GM13977 (cell line): ENCODE results near the gene VAPB.

Source experiments
- DNase-seq: peaks from one replicate; pipeline ENCODE4 v3.0.0; 2012; ENCODE audit warnings: low spot score
- in situ Hi-C: fragments of 300-500 bp; cut with MboI; formaldehyde crosslinking; loops from one replicate; pipeline ENCODE4 v1.12.0; 2022; ENCODE audit warnings: low sequenced_read_pairs, low pct_unique_long_range_greater_than_20kb, mixed read lengths, inconsistent platforms; ENCODE audit not compliant: unreplicated experiment
- TF ChIP-seq, protein P1 (sequence below): IDR thresholded peaks from 2 replicates; pipeline ENCODE4 v1.5.1; 2012; ENCODE audit warnings: mild to moderate bottlenecking, control low read depth; ENCODE audit not compliant: insufficient read depth; ENCODE audit errors: extremely low read depth, missing control alignments

The VAPB gene

DNA sequence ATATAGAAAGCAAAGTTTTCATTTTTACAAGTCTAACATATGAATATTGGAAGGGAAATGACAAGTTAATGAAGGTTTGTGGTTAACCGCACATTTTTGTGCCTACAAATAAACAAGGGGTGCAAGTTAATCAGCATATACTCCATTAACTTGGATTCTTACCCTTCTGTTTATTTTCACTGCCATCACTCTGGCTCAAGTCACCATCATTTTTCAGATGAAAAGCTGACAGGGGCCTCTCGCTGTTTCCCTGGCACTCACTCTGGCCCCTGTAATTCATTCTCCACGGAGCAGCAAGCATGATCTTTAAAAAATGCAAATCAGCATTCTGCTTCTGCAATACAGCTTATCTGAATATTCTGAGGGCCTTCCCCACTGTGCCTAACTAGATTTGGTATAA, 96.4 kb downstream of the VAPB start:
- TF ChIP-seq, protein P1, sequence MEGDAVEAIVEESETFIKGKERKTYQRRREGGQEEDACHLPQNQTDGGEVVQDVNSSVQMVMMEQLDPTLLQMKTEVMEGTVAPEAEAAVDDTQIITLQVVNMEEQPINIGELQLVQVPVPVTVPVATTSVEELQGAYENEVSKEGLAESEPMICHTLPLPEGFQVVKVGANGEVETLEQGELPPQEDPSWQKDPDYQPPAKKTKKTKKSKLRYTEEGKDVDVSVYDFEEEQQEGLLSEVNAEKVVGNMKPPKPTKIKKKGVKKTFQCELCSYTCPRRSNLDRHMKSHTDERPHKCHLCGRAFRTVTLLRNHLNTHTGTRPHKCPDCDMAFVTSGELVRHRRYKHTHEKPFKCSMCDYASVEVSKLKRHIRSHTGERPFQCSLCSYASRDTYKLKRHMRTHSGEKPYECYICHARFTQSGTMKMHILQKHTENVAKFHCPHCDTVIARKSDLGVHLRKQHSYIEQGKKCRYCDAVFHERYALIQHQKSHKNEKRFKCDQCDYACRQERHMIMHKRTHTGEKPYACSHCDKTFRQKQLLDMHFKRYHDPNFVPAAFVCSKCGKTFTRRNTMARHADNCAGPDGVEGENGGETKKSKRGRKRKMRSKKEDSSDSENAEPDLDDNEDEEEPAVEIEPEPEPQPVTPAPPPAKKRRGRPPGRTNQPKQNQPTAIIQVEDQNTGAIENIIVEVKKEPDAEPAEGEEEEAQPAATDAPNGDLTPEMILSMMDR: no peak
- DNase-seq: no peak
- in situ Hi-C loops: loop anchor here (25.0 kb wide), 1 partner anchor 352 kb away; no protein-coding TSS in a partner anchor

DNA sequence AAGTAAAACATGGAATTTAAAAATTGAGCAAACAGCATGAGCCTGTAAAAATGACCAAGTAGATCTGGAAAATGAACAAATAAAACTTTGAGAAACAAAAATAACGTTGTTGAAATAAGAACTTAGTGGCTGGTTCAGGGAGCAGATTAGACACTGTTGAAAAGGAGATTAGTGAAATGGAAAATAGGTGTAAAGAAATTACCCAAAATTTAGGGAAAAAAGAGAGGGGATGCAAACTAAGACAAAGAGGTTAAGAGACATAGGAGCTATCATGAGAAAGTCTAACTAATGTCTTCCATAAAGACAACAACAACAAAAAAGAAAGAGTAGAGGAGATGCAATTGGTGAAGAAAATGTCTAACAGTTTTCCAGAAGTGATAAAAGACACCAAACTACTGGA, 97.2 kb downstream of the VAPB start:
- in situ Hi-C loops: loop anchor here (25.0 kb wide), 1 partner anchor 351 kb away; no protein-coding TSS in a partner anchor
- TF ChIP-seq, protein P1: no peak
- no peak for DNase-seq

DNA sequence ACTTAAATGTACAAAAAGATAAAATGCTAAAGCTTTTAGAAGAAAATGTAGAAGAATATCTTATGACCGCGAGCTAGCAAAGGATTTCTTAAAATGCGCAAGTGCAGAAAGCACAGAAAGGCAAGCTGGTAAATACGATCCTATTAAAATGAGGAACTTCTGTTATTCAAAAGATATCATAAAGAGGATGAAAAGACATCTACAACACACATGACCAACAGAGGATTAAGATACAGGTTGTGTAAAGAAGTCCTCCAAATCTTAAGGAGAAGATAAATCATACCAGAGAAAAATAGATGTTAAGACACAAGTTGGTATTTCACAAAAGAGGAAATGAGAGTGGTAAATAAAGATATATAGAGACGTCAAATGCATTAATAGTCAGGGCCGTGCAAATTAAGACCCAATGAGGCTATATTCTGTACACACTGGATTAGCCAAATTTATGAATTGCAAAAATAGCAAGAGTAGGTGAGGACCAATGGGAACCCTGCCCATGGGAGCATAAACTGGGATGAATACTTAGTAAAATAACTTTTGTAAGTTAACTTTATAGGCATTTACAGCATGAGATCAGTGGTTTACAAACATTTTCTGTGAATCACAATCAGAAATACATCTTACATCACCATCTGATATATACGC, 103.2 kb downstream of the VAPB start:
- TF ChIP-seq, protein P1: no peak
- in situ Hi-C loops: loop anchor here (25.0 kb wide), 1 partner anchor 345 kb away; no protein-coding TSS in a partner anchor
- DNase-seq: no peak

DNA sequence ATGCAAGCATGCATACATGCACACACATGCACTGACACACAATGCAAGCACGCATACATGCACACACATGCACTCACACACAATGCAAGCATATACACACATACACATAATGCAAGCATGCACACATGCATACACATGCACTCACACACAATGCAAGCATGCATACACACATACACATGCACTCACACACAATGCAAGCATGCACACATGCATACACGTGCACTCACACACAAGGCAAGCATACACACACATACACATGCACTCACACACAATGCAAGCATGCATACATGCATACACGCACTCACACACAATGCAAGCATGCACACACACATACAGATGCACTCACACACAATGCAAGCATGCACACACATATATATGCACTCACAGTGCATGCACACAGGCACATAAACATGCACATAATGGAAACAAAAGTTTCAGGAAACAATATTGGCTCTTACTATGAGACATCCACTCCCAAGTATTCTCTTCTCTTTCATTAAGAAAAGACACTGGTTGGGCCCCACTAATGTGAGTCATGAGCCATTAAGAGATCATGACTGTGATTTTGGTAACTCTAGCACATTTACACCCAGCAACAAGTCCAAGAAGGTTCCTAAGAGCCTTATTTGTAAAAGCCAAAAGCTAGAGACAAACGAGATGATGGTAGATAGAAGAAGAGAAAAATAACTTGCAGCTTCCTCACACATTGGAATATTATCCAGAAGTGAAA, 103.9 kb downstream of the VAPB start:
- TF ChIP-seq, protein P1: no peak
- no peak for DNase-seq
- in situ Hi-C loops: loop anchor here (25.0 kb wide), 1 partner anchor 344 kb away; no protein-coding TSS in a partner anchor

DNA sequence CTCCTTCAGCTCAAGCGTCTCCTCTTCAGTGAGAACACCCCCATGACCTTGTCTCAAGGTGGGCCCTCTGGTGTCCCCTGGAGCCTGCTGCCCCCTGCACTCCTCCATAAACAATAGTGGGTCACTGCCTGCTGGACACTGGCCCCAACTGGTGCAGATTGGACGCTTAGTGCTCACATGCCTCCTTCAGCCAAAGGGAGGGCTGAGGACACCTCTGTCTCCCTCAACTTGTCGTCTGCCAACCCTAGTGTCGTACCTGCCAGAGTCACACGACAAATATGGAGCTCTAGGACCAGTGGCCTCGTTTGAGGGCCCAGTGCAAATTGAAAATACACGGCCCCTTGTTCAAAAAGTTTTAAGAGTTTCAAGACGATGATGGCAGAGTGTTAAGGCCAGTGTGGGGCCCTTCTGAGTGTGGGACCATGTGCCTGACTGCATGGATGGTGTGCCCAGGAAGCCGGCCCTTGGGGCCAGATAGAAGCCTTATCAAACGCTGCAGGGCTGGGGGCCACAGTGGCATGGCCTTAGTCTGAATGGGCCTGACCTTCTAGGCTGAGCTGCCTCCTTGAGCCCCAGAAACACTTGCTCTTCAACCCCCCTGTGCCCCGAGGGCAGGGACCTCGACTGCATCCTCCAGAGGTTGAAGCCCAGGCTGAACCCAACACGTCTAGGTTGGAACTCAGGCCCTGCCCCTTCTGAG, 106.0 kb downstream of the VAPB start:
- in situ Hi-C loops: loop anchor here (25.0 kb wide), 1 partner anchor 342 kb away; no protein-coding TSS in a partner anchor
- DNase-seq: no peak
- TF ChIP-seq, protein P1: no peak

DNA sequence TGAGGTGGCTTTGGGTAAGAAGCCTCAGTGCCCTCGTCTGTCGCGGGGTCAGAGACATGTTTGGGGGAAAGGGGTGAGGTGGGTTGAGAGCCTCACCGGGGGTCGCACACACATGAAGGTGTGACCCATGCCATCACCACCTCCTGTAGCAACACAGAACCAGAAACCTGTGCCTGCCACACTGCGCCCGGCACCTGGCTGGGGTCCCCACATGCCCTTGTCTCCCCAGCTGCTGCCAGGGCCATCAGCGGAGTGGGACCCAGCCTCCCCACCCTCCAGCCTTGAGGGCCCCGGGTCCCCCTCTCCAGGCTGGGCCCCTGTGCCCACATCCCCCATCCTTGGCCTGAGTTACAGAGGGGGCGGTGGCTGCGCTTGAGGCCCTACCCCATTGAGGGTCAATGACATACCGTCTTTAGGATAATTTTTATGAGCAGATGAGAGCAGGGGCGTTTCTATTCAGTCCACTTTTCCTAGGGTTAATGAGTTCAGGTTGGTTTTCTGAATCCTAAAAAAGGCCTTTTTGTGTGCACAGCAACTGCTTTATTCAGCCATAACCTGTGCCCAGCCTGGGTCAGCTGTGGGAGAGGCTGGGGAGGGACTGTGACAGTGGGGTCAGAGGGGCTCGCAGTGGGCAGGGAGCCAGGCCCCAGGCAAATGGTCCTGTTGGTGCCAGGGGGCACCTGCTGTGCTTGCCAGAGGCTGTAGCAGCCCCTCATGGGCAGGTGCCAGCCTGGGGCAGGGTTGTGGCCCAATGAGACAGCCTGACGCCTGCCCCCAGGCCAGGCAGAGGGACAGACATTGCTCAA, 106.8 kb downstream of the VAPB start:
- in situ Hi-C loops: loop anchor here (25.0 kb wide), 1 partner anchor 341 kb away; no protein-coding TSS in a partner anchor
- TF ChIP-seq, protein P1: no peak
- no peak for DNase-seq
